GM19351 (cell line): ENCODE data around the gene CTNND2.
"Not testable (repeated sequence)": the region's sequence is repeated elsewhere in the genome, so short reads cannot be mapped to it uniquely, and the experiment has no call there.

Experiments used
- ATAC-seq: cut with Tn5 transposase; IDR thresholded peaks from one replicate; pipeline ENCODE4 v1.9.1; 2021; ENCODE audit warnings: mild to moderate bottlenecking, moderate library complexity; ENCODE audit not compliant: unreplicated experiment

Gene CTNND2

GRCh38 chr5:11139217-11139865 is 764.9 kb downstream of the CTNND2 start:
- ATAC-seq: no peak

GRCh38 chr5:11130131-11130530 is 774.1 kb downstream of the CTNND2 start:
- ATAC-seq: no peak

DNA sequence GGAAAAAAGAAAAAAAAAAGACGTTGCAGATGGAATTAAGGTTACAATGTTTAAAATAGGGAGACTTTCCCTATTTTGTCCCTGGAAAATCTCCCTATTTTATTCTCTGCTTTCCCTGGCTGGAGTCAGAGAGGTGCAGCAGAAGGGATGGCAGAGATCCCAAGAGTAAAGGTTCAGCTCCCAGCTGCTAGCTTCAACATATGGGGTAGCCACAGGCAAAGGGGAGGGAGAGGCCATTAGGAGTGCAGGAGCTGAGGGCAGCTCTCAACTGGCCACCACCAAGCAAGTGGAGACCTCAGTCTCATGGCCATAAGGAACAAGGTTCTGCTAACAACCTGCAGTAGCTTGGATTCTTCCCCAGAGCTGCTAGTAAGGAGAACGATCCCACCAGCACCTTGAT is 776.2 kb downstream of the CTNND2 start:
- ATAC-seq: no peak

- no peak for ATAC-seq
Observed at GRCh38 chr5:11126844-11127243, 777.4 kb downstream of the CTNND2 start.

GRCh38 chr5:11121885-11122284 is 782.4 kb downstream of the CTNND2 start:
- no peak for ATAC-seq

DNA sequence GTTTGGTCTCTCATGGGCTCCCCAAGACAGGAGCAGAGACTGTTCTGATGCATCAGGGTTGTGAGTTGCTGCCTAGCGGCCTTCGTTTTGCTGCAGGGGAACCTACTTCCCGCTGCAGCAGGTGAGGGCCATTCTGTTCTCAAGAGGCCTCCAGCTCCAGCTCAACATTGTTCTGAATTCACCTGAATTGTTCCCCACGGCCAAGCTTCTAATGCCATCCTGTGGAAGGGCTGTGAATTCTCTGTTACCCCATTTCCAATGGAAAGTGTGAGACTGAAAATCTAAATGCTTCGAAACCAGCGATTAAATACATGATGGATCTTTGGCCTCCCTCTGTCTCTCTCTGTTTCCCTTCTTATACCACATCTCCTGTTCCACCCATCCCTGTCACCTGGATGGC is 794.1 kb downstream of the CTNND2 start:
- ATAC-seq: no peak

GRCh38 chr5:11105696-11106095 is 798.5 kb downstream of the CTNND2 start:
- no peak for ATAC-seq

DNA sequence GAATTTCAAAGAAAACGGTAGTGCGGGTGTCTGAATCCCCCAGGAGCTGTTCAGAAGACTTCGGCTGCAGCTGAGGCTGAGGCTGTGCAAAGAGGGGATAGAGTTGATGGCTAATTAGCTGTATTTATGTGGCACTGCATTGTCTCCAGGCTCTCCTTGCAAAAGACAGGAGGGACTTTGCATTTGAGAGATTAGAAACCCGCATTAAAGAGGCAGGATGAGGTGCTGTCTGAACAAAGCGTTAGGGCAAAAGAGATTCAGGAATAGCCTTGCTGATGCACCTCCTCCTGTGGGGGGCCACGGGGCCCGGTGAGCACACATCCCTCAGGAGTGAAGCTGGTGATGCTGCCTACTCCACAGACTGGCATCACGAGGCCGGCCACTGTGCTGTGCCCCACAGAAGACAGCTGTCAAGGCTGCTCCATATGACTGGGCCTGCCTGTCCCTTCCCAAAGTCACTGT is 799.6 kb downstream of the CTNND2 start:
- no peak for ATAC-seq

- no peak for ATAC-seq
Observed at GRCh38 chr5:11104210-11104609, 800.0 kb downstream of the CTNND2 start.

DNA sequence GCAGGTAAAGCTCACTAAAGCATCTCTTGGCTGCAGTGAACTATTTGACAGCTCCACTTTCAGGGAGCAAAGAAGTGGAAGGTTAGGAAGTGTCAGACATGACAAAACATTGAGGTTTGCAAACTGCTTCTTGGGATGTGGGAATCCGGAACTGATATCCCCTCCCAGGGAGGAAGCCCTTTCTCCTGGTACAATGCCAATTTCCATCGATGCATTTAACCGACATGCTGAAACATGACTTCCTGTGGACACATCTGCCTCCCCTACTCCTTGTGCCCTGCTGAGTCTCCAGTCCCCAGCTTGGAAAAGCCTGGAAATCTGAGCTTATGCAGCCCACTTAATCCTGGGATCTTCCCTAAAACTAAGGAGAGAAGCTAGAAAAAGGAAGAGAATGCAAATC is 820.1 kb downstream of the CTNND2 start:
- no peak for ATAC-seq

DNA sequence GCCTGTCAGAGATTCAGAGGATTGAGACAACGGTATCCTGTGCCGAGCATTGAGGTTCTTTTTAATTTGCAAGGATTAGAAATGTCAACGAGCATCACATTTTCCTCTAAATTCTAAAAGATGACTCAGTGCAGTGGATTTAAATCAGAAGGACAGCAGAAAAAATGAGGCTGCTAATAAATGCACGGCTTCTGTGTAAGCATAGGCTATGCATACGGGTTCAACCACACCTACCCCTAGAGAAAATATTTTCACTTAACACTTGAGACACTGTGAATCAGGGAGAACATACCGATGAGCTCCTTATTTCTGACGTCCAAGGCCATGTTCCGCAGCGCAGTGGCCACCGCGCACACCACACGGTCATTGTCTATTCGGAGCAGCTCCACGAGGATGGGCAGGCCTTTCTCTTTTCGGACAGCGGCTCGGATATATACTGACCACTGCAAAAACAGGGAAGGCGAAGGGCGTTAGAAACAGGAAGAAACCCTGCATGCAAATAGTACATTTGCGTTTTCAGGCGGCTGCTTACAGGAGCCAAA is 821.8 kb downstream of the CTNND2 start:
- no peak for ATAC-seq

- no peak for ATAC-seq
Observed at GRCh38 chr5:11076945-11077613, 827.2 kb downstream of the CTNND2 start.

GRCh38 chr5:11075035-11075805 is 829.0 kb downstream of the CTNND2 start:
- no peak for ATAC-seq

DNA sequence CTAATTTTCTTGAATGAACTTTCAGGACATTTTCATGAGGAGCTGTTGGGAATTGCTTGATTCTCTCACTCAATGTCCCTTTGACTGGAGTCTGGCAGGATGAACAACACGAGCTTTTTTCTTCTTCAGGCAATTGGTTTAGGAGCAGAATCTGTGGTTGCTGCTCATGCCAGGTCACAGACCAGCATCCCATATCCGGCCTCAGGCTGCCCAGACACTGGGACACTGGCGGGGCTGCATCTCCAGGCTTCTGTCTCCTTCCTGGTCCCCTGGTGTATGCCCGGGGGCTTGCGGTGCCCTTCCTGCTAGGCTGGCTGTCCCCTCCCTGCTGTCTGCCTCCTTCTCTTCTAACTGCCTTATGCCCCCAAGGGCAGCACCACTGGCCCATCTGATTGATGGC is 831.7 kb downstream of the CTNND2 start:
- no peak for ATAC-seq

DNA sequence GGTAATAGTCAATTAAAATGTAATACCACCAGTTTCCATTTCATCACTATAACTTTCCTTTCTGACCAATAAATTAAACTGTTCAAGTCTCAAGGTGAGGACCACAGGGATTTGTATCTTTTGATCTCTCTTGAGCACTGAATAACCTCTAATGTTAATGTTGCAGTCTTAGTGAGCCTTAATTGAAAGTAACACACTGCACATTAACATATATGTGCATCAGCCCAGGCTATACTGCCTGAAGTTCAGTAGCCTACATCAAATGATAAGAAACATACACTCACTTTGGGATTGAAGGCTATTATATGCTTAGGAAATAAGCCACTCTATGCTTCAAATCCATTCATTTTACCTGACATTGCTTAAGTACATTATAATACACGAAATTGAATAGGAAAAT is 832.2 kb downstream of the CTNND2 start:
- no peak for ATAC-seq

DNA sequence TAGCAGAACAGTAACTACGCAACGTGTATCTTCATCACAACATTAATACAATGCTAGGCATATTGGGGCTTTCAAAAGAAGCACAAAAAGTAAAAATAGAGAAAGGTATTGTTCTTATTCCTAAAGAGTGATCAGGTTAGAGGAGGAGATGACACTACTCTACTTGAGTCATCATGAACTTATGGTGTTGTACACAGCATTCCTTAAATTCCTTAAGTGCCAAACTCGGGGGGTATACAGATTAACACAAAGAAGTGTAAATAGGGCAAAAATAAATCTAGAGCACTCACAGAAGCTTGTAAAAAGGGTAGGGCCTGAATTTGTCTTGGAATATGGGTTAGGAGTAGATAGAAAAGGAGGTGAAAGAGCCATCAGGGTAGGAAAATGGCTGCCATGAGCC is 835.2 kb downstream of the CTNND2 start:
- ATAC-seq: no peak

DNA sequence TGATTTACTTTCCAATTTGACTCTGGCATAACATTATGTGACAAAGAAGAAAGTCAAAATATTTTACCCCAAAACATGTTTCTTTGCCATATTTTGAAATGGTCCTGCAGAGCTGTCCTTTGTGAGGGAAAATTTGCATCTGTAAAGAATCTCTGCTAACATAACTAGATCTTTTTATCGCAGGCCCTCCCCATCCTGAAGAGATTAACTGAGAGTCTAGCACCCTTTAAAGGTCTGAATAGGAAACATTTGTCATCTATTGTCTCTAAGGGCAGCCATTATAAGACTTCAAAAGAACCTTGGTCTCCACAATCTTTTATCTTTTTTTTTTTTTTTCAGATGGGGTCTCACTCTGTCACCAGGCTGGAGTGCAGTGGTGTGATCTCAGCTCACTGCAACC is 838.5 kb downstream of the CTNND2 start:
- ATAC-seq: not testable (repeated sequence)

- no peak for ATAC-seq
Observed at GRCh38 chr5:11064763-11065450, 839.3 kb downstream of the CTNND2 start.

DNA sequence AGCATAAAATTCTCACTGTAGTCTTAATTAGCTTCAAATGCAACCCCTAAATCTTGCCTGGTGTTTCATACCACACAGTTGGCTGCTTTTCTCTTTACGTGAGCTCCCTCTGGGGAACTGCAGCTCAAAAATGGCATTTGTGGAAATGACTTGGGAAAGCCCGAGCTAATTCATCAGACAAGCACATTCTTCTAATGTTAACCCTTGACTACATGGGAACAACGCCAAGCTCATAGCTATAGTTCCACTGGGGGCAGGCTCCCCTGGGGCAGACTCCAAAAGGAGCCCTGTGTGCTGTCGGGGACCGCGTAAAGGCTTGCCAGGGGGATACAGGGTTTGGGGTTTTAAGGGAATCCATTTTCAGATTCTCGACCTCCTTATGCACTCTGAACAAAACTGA is 841.8 kb downstream of the CTNND2 start:
- no peak for ATAC-seq

- ATAC-seq: no peak
Observed at GRCh38 chr5:11056560-11056959, 847.7 kb downstream of the CTNND2 start.

DNA sequence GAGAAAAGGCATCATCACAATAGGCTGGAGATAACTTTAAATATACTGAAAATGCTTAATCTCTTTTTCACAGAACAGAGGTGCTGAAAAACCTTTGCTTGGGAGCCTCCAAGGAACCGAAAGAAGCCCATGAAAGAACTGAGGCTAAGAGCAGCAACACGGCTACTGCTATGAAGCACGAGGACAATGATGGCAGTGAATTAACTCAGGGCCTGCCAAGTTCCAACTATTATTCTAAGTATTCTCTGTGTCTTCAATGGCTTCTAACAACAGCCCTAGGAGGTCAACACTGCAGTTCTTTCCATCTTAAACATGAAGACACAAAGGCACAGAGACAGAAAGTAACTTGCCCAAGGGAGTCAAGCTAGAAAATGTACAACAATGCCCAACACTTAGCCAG is 850.2 kb downstream of the CTNND2 start:
- no peak for ATAC-seq
